Measurements from ENCODE around the gene BARX2.

BARX2 gene

GRCh38 chr11:129396454-129396853, 20.8 kb downstream of the BARX2 start:
- DNase-seq (ENCODE audit: low spot score) (no peak), FAIRE-seq (no peak)

GRCh38 chr11:129402206-129403171, 26.8 kb downstream of the BARX2 start:
- no peak for FAIRE-seq
- DNase-seq (ENCODE audit: low spot score) = no peak

DNA sequence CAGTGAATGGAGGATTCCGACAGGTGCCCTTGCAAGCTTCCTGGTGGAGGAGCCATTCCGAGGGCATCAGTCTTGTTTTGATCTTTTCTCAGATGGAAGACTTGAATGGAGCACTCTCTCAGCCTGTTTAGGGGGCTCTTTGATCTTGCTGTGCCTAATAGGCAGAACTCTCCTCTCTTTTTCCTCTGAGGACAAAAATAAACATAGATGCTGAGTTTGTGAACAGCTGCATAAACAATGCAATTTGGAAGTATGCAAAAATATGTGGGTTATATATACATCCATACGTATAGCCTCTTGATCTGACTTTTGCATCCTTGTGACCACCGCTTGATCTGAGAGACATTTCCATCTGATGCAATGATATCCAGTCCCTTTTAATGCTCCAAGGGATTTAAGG, 29.1 kb downstream of the BARX2 start:
- DNase-seq (ENCODE audit: low spot score) (no peak), FAIRE-seq (no peak)

DNA sequence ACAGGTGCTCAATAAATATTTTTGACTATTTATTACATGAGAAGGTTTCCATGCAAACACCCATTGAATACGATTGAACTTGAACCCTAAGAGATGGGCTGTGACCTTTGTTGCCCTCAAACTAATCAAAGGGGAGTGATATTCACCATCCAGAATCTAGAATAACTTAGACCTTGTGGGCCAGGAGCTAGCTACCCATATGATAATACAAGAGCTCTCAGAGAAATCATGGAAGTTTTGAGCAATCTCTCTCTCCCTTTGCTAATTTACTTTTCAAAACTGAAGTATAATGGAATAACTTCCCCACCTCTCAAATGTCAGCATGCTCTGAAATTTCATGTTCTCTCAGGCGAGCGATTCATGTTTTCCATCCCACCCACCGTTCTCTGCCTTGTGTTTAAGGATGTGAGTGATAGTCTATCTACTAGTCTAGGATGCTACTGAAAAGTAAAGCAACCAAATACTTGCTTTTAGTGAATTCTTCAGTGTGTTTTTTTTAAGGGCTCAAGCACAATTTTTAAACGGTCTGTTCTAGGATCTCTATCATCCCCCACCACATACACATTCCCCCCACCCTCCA, 33.3 kb downstream of the BARX2 start:
- no peak for FAIRE-seq
- no peak for DNase-seq (ENCODE audit: low spot score)

DNA sequence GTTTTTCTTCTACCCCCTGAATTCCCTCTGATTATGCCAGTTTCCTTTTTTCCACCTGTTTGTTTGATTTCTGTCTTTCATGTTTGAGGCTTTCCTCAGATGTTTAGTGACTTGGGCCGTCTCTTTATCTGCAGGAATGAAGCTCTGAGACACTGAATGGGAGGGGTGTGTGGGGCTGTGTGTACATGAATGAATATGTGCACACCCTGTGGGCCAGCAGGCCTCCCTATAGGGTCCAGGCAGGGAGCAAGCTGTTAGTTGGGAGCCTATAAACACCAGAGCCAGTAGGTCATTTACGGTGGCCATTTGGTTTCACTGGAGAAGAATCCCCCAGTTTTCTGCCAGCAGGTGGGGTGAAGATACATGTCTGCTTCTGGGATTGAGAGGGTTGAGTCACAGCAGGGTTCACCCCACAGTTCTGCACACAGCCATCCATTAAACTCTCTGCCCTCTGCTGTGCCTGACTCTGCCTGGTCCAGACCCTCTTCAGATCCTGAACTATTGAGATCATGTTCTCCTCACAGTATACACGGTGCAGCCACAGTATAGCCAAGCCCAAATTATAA, 34.8 kb downstream of the BARX2 start:
- FAIRE-seq = no peak
- no peak for DNase-seq (ENCODE audit: low spot score)

DNA sequence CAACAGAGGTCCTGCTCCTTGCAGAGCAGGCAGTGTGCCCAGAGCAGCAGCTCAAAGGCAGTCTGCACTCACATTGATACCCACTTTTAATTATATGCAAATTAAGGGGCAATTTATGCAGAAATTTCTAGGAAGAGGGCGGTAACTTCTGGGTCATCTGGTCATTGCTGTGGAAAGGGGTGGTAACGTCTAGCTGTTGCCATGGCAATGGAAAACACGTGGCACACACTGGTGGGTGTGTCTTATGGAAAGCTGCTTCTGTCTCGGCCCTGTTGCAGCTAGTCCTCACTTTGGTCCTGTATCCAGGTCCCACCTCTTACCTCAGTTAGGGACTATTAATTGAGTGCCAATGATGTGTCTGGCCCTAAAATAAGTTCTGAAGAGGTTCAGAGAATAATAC, 36.8 kb downstream of the BARX2 start:
- FAIRE-seq (no peak), DNase-seq (ENCODE audit: low spot score) (no peak)

DNA sequence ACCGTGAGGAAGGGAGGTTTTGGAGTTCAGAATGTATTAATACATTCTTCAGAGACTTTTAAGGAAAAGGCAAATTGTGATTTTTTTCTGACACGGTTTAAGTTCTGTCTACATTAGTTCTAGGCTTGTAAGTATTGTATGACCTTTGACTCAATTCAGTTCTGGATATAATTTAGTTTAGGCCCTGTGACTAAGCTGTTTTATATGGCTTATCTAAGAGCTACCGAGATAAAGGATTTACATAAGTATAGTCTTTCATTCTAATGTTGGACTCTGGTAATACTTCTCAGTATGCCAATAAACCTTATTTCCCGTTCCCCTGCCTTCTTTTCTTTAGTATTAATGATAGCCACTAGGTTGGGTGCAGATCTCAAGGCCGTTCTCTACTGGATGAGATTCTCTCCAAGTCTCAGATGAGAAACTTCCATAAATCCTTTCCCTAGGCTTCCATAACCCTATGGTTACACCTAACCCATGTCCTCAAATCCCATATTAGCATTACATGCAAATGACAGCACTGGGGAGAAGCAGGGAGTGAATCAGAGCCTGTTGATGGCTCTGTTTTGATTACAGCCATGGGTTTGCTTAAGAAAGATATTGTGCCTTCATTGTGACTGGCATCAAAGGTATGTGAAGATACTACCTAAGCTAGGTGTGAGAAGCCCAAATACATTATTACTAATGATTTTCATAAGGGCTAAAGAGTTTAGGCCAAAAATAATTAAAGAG, 38.7 kb downstream of the BARX2 start:
- DNase-seq (ENCODE audit: low spot score) = no peak
- no peak for FAIRE-seq

DNA sequence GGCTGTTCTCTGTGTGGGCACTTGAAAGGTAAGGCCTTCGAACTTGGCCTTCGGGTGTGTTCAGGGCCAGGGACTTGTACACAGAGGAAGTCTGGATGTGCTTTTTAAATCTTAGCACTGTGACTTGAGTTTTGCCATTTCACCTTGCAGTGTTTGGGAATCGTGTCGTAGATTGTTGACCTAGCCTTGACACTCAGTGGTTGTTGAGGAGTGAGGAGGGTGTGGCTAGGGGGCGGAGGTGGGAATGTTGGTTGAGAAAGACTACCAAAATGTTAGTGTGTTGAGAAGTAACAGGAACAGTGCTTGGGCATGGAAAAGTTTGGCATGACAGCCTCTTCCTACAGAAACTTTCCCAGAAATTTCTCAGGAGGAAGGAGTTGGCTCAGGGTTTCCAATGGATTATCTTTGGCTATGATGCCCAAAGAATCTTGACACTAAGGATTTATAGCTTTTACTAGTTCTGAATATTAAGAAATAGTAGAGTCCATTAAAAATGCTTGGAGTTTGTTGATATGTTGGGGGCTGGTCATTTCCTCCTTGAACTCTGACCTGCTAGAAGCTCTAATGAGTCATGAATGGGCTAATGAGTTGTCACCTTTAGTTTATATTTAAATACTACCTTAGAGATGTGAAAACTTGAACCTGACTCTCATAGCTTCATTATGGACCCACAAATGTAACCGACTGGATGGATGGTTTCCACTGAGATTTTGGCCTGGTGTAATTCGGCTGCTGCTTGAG, 40.6 kb downstream of the BARX2 start:
- DNase-seq (ENCODE audit: low spot score) (no peak), FAIRE-seq (no peak)

DNA sequence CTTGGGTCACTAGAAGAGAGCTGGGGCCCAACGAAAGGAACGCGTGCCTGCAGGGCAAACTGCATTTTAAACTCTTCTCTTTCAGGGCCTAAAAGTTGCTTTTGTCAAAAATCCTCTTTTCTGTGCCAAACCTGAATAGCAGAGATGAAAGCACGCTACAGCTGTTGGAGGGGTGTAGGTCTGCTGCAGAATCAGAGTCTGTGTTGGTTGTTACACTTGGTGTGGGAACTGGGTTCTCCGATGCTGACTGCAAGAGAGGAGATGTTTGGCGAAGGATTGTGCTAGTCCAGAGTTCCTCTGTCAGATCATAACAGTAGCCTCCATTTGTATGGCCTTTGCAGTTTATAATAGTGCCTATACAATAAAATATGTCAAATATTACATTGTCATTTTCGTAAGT, 41.8 kb downstream of the BARX2 start:
- FAIRE-seq = no peak
- DNase-seq (ENCODE audit: low spot score) = no peak

GRCh38 chr11:129418039-129418438, 42.4 kb downstream of the BARX2 start:
- FAIRE-seq (no peak), DNase-seq (ENCODE audit: low spot score) (no peak)

DNA sequence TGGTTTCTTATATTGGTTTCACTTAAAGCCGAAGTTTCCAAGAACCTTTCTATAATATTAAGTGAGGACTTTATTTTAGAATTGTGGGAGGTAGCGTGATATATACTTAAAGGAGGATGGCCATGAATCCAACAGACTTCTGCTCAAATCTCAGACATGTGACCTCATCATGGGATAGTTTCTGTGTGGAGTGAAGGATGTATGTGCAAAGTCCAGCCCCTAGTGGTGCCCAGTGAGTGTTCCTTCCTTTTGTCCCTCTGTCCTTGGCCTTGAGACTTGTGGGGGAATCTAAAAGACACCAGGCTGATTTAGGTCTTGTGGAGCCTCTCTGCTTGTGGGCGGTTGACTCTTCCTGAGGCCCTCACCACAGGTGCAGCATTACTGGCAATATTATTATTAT, 43.7 kb downstream of the BARX2 start:
- no peak for FAIRE-seq

DNA sequence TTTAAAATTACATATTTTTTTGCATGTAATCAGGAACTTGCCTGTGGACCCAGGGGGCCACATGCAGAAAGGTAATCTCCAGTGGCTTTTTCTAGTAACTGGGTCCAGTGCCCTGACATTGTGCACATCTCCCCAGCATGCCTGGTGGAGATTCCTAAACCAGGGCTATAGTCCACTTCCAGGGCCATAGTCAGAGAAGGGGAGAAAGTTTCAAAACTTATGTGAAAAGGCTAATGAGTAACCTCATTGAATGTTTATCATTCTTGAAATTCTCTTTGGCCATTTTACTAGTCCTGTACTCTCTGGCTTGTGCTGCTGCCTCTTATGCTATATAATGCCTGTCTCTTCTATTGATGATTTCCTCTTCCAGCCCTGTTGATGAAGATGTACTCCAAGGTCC, 47.8 kb downstream of the BARX2 start:
- FAIRE-seq = no peak

More for the DNA sequence above, 43.7 kb downstream of the BARX2 start:
- DNase-seq (ENCODE audit: low spot score) = no peak

DNA sequence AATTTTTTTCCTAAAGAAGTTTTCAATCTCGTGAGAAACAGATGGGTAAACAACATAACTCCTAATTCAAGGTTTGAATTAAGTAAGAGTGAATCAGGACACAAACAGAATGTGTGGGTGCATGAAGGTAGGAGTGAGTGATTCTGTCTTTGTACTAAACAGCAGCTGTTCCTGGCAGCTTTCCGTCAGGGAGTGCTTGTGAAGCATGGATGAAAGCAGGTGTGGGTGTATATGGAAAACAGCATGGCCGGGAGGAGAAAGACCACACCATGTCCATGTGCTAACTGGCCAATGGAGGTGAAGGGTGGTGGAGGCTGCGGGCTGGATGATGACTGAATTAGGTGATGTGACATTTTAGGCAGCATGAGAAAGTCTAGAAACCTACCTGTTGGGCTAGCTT, 49.6 kb downstream of the BARX2 start:
- DNase-seq (ENCODE audit: low spot score) (no peak), FAIRE-seq (no peak)

More for the DNA sequence above, 47.8 kb downstream of the BARX2 start:
- no peak for DNase-seq (ENCODE audit: low spot score)

GRCh38 chr11:129426038-129426437, 50.4 kb downstream of the BARX2 start:
- FAIRE-seq (no peak), DNase-seq (ENCODE audit: low spot score) (no peak)

DNA sequence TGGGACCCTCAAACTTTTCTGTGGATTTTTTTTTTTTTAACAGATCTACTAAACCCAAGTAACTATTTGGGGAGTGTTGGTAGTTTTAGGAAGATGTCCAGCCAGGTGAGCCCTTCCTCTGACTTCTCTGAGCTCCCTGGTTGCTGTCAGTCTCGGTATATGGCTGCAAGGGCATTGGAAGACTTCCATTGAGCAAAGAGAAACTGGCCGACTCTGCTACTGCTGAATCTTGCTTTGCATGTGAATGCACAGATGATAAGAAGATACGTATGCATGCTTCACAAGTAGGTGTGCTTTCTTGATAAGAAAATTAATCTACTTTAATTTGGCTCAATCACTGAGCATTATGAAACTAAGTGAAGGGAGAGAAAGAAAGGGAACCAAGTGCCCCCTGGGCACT, 51.1 kb downstream of the BARX2 start:
- FAIRE-seq = no peak

DNA sequence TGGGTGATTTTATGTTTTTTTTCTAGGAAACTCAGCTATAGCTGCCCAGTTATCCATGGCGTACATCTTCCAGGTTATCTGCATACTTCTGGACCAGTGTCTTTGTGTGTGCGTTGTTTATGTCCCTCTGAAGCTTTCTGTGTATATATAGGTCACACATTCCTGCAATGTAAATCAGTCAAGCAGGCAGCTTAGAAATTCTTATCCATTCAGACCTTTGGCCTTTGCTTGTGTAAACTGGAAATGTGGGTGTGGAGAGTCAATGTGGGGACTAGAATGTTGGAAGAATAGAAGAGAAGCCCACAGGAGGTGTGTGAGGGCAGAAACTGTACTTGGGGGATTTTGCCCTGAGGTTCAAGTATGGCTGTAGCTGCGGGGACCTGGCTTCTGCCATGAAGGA, 51.7 kb downstream of the BARX2 start:
- DNase-seq (ENCODE audit: low spot score) (no peak), FAIRE-seq (no peak)

More for the DNA sequence above, 51.1 kb downstream of the BARX2 start:
- no peak for DNase-seq (ENCODE audit: low spot score)

DNA sequence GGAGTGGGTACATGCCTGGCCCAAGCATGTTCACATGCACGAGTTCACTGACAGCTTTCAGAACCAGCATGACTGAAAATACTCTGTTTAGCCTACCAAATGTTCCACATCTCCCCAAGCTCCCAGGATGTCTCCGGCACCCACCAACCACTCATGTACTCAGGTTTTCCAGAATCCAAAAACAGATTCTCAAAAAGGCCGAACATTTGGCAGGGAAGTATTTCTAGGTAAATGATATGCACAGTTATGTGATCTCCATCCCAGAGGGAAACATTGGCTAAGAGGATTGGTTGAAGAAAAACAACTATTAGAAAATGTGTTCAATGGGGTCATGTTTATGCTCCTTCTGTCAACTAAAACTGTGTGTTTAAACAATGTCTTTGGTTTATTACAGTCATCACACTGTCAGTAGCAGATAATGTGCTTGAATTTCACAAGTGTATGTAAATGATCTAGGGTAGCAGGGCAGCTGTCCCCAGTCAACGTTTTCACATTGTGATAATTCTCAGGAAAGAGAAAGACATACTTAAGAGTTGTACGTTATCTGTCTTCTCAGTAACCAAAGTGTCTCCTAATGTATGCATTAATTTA, 52.3 kb downstream of the BARX2 start:
- FAIRE-seq = no peak

GRCh38 chr11:129428557-129428956, 52.9 kb downstream of the BARX2 start:
- FAIRE-seq = no peak
- DNase-seq (ENCODE audit: low spot score) = no peak

More for the DNA sequence above, 52.3 kb downstream of the BARX2 start:
- no peak for DNase-seq (ENCODE audit: low spot score)

GRCh38 chr11:129434641-129435498, 59.2 kb downstream of the BARX2 start:
- DNase-seq (ENCODE audit: low spot score) = no peak
- no peak for FAIRE-seq

Measured in RCC 7860 (cell line).